DMS153 treated with DMSO at 0.1 percent for 48 hours (cell line): ENCODE results near the gene NEURL4.
"Not testable (repeated sequence)": the region's sequence is repeated elsewhere in the genome, so short reads cannot be mapped to it uniquely, and the experiment has no call there.

Experiments
- DNase-seq: peaks from one replicate; lab custom pipeline; 2025; ENCODE audit not compliant: unreplicated experiment; lab: John Stamatoyannopoulos, UW

NEURL4 gene

DNA sequence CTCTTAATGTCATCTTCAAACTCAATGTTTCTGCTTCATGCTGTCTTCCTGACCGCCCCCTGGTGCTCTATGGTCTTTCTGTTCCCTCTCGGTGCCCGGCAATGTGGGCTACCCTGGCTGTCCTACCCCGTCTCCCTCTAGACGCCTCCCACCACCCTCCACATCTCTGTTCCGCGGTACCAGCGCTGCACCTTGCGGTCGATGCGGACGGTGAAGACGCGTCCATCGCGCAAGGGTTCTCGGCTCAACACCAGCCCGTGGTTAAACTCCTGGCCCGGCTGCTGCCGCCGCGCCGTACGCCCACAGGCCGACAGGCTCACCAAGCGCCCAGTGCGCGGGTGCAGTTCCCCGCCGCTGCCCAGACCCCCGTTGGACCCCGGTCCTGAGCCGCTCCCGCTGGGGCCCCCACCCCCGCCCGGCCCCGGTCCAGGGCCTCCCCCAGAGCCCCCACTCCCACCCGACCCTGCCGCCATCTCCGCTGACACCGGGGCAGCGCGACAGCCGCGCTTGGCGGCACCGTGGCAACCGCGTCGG, at the start of gene NEURL4:
TSS of gene NEURL4 (minus strand) at position 496 of the 534 bp plus-strand sequence. CDS start at position 473, 23 bp downstream.
- DNase-seq, result no peak

DNA sequence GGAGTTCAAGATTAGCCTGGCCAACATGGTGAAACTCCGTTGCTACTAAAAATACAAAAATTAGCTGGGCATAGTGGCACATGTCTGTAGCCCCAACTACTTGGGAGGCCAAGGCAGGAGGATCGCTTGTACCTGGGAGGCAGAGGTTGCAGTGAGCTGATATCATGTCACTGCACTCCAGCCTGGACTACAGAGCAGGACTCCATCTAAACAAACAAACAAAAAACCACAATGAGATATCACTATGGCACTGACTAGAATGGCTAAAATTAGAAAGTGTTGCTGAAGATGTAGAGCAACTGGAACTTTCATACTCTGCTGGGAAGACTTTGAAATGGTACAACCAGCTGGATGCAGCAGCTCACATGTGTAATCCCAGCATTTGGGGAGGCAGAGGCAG, 45.2 kb upstream of the NEURL4 start:
- DNase-seq, result no peak

DNA sequence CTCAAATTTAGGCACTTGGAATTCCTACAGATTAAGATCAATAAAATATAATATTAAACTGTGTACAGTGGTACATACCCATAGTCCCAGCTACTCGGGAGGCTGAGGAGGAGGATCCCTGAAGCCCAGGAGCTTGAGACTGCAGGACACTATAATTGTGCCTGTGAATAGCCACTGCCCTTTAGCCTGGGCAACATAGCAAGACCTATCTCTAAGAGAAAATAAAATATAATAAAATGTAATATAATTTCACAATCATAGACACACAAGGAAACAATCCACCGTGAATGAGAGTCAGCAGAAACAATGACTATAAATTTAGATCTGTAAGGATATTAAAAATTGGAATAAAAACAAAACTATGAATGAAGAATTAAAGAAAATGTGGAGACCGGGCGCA, 41.7 kb upstream of the NEURL4 start:
- DNase-seq, result no peak

DNA sequence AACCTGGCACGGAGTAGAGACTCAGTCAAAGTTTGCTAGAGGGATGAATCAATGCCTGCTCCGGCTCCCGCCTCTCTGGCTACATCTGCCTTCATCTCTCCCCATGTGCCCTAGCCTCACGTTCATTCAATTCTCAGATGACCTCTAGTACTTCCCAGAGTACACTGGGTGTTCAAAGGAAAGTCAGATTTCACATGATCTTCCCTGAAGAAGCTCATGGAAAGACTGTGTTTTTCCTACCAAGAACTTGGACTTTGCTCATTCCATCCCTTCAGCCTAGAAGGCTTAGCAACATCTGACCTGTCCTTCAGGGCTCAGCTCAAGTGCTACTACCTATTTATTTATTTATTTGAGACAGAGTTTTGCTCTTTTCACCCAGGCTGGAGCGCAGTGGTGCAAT, 40.7 kb upstream of the NEURL4 start:
- DNase-seq, result no peak

DNA sequence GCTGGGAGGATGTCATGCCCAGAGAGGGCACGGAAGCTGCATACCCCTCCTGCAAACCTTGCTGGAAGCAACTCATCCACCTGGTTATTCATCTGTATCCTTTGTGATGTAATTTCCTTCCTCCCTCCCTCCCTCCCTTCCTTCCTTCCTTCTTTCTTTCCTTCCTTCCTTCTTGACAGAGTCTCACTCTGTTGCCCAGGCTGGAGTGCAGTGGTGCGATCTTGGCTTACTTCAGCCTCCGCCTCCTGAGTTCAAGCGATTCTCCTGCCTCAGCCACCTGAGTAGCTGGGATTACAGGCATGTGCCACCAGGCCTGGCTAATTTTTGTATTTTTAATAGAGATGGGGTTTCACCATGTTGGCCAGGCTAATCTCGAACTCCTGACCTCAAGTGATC, 39.5 kb upstream of the NEURL4 start:
- not testable (repeated sequence) for DNase-seq

DNA sequence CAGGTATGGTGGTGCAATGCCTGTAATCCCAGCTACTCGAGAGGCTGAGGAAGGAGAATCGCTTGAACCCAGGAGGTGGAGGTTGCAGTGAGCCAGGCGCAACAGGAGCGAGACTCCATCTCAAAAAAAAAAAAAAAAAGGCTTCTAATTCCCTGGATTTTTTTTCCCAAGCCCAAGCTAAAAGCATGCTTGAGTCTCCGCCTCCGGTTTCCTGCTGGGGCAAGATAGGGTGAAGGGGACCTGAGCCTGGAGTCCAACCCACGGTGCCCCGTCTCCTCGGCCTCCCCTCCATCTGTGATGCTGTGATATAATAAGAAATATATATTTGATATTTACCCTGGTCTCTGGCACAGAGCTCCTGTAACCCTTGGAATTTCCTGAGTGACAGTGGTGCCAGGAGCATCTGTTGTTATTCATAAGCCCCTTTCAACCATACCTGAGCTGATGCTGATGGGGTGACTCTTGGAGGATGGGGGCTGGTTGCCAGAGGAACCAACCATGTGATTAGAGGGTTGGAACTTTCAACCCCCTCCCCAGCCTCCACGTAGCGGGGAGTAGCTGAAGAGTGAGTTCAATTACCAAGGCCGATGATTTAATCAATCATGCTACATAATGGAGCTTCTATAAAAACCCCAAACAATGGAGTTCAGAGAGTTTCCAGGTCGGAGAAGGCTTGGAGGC, 38.9 kb upstream of the NEURL4 start:
- DNase-seq, result no peak

DNA sequence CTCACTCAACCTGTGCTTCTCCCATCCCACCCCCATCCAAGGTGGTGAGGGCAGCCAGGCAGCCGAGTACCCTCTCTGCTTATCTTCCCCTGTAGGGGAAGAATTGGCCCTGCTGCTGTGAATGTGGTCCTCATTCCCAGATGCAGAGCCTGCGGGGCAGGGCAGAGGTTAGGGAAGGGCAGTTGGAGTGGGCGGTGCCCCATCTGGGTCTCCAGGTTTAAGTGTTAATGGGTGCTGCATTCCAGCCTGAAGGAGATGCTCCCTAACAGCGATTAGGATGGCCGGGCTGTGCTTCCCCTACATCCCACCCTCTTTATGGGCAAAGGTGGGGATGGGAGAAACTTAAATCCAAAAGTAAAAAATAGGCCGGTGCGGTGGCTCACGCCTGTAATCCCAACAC, 37.9 kb upstream of the NEURL4 start:
- no peak for DNase-seq

DNA sequence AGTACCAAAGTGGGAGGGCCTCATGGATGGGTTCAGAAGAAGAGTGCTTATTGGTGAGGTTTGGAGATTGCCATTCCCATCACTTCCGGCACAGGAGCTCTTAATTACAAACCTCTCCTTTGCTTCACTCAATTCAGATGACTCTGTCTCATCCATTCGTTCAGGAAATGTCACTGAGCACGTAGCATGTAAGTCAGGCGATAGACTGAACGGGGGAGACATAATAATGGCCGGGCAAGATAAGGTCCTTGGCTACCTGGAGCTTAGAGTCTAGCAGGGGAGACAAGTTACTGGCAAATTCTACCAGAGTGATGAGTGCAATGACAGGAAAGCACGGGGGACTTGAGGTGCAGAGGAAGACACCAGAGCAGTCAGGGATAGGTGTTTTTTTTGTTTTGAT, 36.8 kb upstream of the NEURL4 start:
- DNase-seq, result not testable (repeated sequence)

DNA sequence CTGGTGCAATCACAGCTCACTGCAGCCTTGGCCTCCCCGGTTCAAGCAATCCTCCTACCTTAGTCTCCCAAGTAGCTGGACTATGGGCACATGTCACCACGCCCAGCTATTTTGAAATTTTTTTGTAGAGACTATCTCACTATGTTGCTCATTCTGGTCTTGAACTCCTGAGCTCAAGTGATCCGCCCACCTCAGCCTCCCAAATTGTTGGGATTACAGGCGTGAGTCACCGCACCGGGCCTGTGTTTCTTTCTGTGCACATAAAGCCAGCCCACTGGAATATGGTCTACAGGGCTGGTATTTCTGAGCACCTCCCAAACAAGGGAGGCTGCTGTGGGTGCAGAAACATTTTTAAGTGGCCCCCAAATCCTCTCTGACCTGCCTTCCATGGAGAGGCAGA, 34.2 kb upstream of the NEURL4 start:
- DNase-seq, result no peak

DNA sequence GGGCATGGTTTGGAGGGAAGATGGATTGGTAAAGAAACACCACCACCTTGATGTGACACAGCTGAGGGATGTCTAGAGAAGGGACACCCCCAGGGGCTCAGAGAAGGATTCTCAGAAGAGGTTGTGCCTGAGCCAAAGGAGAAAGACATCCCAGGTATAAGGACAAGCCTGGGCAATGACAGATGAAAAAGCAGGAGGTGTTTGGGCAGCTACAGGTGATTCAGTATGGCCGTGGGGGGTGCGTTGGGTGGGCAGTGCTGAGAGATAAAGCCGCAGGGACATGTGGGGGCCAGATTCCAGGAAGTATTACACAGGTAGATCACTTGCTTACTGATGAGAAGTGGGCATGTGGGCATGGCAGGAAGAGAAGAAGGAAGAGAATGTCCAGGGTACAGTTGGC, 32.8 kb upstream of the NEURL4 start:
- no peak for DNase-seq

DNA sequence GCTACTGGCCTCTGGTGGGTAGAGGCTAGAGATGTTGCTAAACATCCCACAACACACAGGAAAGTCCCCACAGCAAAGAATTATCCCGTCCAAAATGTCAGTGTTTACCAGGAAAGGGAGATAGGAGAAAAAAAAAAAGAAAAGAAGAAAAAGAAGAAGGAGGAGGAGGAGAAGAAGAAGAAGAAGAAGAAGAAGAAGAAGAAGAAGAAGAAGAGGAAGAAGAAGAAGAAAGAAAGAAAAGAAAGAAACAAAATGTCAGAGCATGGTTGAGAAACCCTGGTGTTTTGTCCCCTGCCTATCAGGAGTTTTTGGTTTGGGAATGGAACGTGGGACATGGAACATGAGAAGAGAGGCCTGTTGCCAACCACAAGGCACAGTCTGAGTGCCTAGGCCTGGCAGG, 28.2 kb upstream of the NEURL4 start:
- DNase-seq, result no peak

DNA sequence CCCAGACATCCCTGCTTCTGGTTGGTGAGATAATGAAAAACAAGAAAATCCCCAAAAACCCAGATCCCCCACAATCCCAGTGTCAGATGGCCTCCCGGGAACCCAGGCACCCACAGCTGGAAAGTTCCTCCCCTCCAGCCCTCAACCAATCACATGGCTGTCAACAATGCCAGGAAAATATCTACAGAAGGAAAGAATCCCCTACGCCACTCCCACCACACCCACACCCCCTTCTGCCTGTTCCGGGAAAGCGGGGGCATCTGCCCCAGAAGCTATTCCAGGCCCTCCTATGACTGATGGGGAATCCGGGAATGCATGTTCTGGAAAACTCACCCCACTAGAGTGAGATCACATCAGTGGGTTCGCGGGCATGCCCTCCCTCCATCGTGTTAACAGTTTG, 27.6 kb upstream of the NEURL4 start:
- no peak for DNase-seq

DNA sequence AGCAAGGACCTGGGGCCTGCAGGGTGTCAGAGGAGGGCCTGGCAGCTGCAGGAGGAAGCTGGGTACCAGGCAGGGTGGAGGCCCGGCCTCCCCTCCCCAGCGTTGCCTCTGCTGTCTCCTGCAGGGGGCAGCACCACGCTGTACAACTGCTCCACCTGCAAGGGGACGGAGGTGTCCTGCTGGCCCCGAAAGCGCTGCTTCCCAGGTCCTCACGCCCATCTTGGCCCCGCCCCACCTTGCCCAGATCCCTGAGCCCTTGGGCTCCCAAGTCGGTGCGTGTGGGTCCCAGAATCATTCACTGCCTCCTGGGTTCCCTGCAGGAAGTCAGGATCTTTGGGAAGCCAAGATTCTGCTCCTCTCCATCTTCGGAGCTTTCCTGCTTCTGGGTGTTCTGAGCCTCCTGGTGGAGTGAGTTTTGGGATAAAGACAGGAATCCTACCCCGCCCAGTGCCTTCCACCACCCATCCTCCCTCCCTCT, 27.0 kb upstream of the NEURL4 start:
- DNase-seq, result peak; percentile 23

DNA sequence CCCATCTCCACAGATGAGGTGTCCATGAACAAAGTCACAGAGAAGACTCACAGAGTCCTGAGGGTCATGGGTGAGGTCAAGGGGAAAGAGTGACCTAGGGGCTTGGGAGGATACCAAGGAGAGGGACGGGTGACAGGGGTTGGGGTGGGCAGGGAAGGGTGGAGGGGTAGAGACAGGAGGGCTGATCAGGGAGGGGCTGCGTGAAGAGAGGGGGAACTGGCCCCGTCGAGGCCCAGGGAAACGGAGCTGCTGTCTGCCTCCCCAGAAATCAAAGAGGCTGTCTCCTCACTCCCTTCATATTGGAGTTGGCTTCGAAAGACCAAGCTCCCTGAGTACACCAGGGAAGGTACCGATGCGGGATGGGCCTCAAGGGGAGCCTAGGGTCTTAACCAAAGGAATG, 26.4 kb upstream of the NEURL4 start:
- DNase-seq, result no peak

DNA sequence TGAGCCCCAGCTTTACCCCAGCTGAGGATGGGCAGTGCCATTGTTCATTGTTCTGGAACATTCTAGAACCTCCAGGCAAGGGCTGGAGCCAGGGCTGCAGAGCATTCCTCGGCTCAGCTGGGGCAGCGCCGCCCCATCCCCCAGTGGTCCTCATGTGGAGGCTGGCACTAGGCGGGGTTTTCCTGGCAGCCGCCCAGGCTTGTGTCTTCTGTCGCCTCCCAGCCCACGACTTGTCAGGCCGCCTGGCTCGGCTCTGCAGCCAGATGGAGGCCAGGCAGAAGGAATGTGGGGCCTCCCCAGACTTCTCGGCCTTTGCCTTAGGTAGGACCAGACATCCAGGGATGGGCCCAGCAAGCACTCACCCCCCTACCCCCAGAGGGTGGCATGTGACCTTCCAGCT, 25.9 kb upstream of the NEURL4 start, which contains the start of gene TMEM95:
TSS of gene TMEM95 (plus strand) at position 104 of the 400 bp plus-strand sequence. CDS start at position 153, 49 bp downstream.
- DNase-seq, result no peak

DNA sequence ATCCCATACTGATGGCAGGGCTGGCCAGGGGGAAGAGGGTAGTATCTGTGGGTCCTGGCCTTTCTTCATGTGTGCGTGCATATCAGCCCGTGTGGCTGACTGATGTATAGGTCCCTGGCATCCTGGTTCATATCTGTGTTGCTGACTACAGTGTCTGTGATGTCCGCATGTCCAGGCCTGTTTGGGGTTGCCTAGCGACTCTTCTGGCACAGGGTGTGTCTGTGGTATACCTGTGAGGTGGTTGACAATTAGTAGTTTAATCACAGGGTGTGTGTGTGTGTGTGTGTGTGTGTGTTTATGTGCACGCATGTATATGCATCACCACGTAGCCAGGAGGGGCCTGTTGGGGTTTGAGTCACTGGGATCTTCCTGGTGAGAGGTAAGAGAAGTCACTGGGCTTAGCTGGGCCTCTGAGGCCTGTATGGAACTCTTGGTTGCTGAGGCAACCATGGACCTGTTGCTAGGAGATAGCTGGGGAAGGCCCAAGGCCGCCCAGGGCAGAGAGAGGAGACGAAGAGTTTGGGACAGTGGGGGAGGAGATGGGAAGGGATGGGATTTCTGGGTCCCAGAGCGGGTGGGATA, 25.2 kb upstream of the NEURL4 start:
- peak; percentile 22 for DNase-seq

DNA sequence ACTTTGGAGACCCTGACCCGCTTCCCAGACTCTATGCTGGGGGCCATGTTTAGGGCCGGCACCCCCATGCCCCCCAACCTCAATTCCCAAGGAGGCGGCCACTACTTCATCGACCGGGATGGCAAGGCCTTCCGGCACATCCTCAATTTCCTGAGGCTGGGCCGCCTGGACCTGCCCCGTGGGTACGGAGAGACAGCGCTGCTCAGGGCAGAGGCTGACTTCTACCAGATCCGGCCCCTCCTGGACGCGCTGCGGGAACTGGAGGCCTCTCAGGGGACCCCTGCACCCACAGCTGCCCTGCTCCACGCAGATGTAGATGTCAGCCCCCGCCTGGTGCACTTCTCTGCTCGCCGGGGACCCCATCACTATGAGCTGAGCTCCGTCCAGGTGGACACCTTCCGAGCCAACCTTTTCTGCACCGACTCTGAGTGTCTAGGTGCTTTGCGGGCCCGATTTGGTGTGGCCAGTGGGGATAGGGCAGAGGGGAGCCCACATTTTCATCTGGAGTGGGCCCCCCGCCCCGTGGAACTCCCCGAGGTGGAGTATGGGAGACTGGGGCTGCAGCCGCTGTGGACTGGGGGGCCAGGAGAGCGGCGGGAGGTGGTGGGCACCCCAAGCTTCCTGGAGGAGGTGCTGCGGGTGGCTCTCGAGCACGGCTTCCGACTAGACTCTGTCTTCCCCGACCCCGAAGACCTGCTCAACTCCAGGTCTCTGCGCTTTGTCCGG, 23.9 kb upstream of the NEURL4 start:
- DNase-seq, result no peak

DNA sequence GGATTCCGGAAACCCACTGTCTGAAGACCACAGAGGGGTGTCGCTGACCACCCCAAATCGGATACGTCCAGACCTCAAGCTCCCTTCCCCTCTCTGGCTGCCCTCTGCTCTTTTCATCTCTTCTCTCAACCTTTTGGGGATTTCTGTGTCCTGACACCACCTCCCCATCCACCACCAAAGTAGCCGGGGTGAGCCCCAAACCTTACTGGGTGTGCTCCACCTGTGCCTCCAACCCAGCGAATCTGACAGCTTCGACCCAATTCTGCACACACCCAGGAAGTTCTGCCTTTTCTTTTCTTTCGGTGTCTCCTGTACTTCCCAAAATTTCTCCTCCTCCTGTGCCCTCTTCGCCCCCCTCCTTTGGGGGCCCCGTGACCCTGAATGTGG, 23.4 kb upstream of the NEURL4 start:
- no peak for DNase-seq

DNA sequence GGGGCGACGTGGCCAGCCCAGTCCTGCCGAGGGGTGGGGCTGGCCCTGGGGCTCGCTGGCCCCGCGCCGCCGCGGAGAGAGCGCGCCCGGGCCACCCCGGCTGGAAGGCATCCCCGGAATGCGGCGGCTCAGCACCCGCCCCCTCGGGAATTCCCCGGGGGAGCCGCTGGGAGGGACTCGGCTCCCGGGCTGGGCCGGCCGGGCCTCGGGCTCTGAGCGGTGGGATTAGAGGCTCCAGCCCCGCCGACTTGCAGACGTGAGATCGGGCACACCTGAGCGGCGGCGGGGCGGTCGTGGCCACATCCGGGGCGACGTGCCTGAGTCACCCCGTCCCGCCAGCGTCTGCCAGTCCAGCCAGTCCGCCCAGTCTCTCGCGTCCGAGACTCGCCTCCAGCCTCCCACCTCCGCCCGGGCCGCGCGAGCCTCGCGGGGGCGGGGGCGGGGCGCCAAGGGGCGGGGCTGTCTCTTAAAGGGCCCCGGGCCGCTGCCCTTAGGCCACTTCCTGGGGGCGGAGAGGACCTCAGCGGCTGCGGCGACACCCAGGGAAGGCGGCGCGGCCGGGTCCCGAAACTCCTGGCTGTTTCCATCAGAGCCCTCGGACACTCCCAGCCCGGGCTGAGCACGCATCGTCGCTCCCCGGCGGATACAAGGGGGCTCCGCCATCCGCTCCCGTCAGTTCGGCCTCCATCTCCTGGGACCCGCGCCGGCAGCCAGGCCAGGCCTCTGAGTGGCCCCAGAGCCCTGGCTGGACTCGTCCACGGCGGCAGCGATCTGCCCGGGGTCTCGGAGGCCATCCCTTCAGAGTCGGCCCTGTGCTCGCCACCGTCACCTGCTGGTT, 22.7 kb upstream of the NEURL4 start, which contains the start of gene KCTD11:
TSS of gene KCTD11 (plus strand) at position 498 of the 838 bp plus-strand sequence.
- DNase-seq, result no peak

DNA sequence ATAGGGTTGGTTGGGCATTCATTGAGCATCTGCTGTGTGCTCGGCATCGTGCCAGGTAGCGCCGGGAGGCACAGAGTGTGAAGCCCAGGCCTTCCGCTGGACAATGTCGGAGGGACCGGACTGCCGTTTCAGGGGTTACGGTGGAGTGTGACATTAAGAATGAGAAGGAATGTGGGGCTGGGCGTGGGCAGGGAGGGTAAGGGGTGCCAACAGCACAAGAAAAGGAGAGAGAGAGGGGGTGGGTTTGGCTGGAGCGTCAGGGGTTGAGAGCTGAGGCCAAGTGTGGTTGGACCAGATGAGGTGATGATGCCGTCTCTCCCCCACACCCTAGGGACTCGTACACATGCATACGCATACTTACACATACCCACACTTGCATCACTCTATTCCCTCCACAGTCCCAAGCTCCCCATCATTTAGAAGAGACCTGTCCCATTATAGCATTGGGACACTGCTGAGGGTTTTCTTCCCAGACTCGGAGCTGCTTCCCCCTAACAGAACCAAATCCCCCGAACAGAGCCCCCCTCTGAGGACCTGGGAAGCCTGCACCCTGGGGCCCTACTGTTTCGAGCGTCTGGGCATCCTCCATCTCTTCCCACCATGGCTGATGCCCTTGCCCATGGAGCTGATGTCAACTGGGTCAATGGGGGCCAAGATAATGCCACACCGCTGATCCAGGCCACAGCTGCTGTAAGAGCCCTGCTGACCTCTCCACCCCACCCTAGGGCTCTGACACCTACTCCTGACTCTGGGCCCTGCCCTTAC, 19.5 kb upstream of the NEURL4 start:
- DNase-seq, result no peak
